NCI-H2196 treated with DMSO at 0.1 percent for 48 hours (cell line): Measurements from ENCODE around the gene UGT3A2.

Source experiments
- DNase-seq: peaks from one replicate; lab custom pipeline; 2025; ENCODE audit not compliant: unreplicated experiment; lab: John Stamatoyannopoulos, UW

Gene UGT3A2

GRCh38 chr5:36009698-36010097 is 57.0 kb downstream of the UGT3A2 start:
- no peak for DNase-seq

- no peak for DNase-seq
Observed at GRCh38 chr5:36007366-36007765, 59.3 kb downstream of the UGT3A2 start.

- no peak for DNase-seq
Observed at GRCh38 chr5:36006163-36006562, 60.5 kb downstream of the UGT3A2 start.

GRCh38 chr5:36001032-36001431 is 65.7 kb downstream of the UGT3A2 start:
- no peak for DNase-seq

GRCh38 chr5:35999547-35999946 is 67.1 kb downstream of the UGT3A2 start:
- DNase-seq: no peak

- no peak for DNase-seq
Observed at GRCh38 chr5:35996076-35996475, 70.6 kb downstream of the UGT3A2 start.

- no peak for DNase-seq
Observed at GRCh38 chr5:35990941-35991611, 75.6 kb downstream of the UGT3A2 start, which contains the start of gene UGT3A1. UGT3A1 (minus strand) TSS chr5:35991390; CDS start chr5:35991240, 150 bp downstream.

GRCh38 chr5:35990520-35990919 is 76.2 kb downstream of the UGT3A2 start:
- DNase-seq: no peak

GRCh38 chr5:35988529-35988928 is 78.2 kb downstream of the UGT3A2 start:
- no peak for DNase-seq

- no peak for DNase-seq
Observed at GRCh38 chr5:35987776-35988175, 78.9 kb downstream of the UGT3A2 start.
